Stimulated activated CD4-positive, alpha-beta T cell treated with anti-CD3 and anti-CD28 coated beads, Interleukin-15, amount 100 ng/mL, for 1 hour (primary cell): ENCODE data around the gene NCF4.

Experiments used
- DNase-seq, 2 donors: peaks; one replicate each; pipeline ENCODE4 v3.0.0-alpha.2; 2020; ENCODE audit warnings: low read depth in 1 of 2, low spot score in 1 of 2

Gene NCF4

DNA sequence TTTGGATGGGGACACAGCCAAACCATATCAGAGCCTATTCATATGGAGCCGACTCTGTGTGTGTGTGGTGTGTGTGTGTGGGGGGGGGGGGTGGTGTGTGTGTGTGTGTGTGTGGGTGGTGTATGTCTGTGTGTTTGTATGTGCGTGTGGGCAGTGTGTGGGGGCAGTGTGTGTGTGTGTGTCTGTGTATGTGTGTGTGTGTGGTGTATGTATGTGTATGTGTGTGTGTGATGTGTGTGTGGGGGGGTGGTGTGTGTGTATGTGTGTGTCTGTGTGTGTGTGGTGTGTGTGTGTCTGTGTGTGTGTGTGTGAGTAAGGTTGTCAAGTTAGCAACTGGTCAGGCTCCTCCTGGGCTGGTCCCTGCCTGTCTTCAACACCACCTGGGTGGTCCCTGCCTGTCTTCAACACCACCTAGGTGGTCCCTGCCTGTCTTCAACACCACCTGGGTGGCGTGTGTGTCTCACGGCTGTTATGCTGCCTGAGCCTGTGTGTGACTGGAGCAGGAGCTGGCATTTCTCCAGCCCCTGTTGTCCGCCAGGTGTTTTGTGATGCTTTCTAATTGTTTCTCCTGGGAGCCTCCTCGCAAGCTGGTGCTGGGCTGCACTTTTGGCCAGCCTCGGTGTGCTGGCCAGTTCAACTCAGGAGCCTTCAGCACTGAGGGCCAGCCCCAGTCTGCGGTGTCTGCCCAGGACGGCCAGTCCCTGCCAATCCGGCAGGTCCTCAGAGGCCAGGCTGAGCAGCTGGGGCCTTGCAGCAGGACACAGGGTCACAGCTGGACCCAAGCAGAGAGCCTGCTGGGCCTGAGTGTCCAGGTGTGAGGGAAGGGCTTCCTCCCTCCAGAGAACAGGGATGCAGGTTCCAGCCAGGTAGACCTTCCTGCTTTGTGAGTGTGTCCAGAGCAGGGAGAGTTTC lies 22.4 kb upstream of the NCF4 start:
- no peak for DNase-seq

- no peak for DNase-seq
Observed at GRCh38 chr22:36839356-36840073, 21.3 kb upstream of the NCF4 start.

DNA sequence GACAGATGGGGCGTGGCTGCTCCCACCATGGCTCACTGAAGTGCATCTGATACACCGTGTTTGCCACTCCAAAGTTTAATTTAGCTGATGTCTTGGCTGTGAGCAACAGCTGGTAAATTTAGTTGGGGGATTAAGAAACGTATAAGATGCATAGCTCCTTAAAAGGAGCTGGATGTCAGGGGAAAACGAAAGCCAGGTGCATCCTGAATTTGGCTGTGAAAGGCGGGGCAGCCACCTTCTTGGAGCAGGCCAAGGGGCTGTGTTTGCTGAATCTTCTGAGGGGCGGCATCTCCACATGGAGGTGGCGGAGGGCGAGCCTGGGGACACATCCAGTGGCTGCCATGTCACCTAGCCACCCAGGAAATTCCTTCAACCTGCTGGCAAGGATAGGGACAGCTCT lies 20.7 kb upstream of the NCF4 start:
- no peak for DNase-seq

DNA sequence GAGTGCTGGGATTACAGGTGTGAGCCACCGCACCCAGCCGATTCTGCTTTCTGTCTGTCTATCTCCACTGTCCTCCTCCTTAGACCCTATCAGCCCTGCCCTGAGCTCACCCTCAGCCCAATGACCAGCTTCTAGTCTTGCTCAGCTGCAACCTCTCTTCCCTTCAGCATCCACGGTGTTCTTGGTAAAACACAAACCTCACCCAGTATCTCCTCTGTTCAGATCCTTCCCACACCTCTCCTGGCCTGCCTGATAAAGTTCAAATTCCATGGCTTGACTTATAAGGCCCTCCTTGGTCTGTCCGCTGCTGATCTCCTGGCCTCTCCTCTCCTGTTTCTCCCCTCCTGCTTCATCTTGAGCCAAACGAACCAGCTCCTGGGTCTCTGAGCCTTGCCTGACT lies 14.5 kb upstream of the NCF4 start:
- no peak for DNase-seq

DNA sequence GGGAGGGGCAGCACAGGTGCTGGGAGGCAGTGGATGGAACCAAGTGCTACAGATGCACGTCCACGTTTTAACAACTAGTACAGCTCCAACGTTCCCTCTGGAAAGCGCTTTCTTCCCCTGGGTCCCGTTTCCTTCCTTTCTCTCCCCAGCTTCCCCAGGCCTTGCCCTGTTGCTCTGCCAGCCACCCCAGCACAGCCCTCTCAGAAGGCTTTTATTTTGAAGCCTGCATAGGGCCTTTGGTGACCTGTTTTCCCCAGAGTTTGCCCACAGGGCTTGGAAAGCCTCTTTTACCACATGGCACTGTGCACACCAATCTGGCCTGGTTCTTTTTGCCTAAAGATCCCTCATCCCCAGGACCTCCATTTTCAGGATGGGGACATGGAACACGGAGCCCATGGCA lies 13.9 kb upstream of the NCF4 start:
- DNase-seq = no peak

DNA sequence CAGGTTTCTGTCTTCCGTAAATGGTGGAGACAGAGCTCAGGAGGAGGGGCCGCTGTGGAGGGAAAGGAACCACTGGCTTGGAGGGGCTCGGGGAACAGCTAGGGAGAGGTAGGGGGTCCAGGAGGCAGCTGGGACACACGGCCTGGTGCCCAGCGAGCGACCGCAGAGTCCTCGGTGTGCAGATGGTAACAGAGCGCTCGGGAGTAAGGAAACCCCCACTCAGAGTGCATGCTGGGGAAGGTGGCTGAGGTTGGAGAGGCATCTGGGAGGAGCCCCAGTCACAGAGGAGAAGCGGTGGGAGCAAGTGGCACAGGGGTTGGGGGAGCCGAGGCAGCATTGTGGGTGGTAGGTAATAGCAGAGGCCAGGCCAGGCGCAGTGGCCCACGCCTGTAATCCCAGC lies 10.8 kb upstream of the NCF4 start:
- no peak for DNase-seq

DNA sequence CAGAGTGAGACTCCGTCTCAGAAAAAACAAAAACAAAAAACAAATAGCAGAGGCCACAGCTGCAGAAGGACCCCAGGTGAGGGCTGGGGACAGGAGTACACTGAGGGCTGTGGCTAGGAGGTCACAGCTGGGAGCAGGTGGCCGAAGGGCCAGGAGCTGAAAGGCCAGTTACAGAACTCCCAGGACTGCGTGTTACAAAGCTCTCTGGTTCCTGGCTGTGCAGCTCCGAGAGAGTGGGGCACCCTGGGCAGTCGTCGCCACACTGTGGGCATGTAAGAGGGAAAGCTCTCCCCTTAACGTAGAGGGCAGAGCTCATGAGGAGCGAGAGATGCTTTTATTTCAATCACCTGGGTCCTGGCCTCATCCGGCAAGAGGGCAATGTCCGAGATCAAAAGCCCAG lies 10.1 kb upstream of the NCF4 start:
- no peak for DNase-seq

DNA sequence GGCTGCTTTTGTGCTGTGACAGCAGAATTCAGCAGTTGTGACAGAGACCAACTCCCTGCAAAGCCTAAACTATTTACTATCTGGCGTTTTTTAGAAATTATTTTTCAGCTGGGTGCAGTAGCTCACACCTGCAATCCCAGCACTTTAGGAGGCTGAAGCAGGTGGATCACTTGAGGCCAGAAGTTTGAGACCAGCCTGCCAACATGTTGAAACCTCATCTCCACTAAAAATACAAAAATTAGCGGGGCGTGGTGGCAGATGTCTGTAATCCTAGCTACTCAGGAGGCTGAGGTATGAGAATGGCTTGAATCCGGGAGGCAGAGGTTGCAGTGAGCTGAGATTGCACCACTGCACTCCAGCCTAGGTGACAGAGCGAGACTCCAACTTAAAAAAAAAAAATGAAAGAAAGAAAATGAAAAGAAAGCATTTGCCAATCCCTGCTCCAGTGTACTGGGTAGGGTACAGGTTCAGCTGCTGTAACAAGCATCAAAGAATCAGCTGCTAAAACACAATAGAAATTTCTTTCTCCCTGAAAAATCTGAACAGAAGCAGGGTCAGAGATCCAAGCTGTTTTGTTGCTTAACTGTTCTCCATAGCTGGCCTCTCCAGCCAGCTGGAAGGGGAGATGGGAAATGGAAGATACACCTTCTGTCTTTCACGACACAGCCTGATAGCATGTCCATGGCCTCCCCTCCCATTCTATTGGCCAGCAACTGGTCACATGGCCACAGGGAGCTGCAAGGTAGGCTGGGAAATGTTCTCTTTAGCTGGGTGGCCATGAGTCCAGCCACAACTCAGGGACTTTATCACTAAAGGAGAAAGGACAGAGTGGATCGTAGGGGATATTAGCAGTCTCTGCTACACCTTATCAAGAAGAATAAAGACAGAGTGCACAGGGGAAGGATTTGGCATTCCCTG lies 8.5 kb upstream of the NCF4 start:
- no peak for DNase-seq

DNA sequence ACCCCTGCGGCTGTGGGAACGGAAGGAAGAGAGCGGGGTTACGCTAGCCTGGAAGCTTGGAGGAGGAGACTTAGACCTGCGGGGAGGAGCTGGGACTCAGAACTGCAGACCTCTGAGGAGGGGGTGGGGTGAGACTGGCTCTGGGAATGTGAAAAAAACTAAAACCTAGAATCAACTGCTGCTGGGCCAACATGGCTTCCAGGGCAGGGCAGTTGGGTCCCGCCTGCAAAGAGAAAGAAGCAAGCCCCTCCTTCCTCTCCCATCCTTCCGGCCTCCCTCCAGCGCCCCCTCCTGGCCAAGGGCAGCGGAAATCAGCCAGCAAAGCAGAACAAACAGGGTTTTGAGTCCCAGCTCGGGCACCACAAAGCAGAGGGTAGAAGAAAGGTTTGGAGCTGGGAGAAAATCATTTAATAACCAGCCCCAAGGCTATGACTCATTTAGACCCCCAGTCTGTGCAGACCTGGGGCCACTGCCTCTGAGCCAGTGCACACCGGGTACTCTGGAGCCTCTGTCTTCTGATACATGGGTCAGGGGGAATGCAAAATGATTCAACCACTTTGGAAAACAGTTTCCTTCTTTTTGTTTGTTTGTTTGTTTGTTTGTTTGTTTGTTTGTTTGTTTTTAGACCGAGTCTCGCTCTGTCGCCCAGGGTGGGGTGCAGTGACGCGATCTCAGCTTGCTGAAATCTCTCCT lies 7.3 kb upstream of the NCF4 start:
- DNase-seq = peak; percentile 75 to 84

- DNase-seq = no peak
Observed at GRCh38 chr22:36855478-36855877, 5.3 kb upstream of the NCF4 start.

GRCh38 chr22:36856121-36856791 lies 4.5 kb upstream of the NCF4 start:
- peak; percentile 90 to 93 for DNase-seq

GRCh38 chr22:36856792-36857135 lies 4.0 kb upstream of the NCF4 start:
- no peak for DNase-seq

DNA sequence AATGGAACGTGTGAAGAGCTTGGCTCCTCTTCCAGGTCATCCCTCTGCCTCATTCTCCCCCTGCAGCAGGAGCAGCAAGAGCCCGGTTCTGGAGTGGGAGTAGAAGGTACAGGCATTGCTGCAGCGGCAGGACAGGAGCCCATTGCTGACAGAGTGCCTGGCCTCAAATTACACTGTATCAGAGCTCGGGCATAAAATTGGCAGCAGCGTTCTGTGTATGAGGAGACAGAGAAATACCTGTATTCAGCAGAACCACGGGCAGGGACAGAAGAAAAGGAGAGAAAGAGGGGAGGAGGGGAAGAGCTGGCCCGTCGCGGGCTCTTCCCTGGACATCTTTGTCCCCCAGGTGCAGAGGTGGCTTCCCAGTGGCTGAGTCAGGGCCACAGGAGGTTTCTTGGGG lies 2.6 kb upstream of the NCF4 start:
- no peak for DNase-seq

- no peak for DNase-seq
Observed at GRCh38 chr22:36858966-36859365, 1.8 kb upstream of the NCF4 start.

DNA sequence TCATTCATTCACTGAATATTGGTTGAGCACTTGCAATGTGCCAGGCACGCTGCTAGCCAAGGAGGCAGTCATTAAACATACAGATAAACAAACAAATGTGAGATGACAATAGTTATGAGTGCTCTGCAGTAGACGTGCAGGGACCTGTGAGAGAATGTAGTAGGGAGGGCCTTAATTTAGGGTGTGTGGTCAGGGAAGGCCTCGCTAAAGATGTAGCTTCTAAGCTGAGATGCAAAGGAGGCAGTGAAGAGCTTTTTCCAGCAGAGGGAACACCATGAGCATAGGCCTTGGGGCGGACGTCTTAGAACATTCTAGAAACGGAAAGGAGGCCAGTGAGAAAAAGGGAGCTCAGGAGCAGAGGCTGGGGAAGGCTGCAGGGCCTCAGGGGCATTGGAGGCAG lies 789 bp upstream of the NCF4 start:
- no peak for DNase-seq

DNA sequence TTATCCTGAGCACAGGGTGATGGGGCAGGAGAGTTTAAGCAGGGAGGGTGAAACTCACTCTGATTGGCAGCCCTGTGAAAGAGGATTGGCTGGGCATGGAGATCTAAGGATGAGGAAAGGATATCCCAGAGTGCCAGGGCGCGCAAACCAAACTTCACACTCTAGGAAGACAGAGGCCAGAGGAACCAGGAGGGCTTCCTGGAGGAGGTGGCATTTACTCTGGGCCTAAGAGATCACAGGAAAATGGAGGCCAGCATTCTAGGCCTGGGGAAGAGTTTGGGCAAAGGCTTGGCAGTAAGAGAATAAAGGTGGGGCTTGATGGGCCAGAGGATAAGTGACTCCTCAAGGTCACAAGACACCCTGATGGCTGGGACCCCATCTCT lies 377 bp upstream of the NCF4 start:
- no peak for DNase-seq

DNA sequence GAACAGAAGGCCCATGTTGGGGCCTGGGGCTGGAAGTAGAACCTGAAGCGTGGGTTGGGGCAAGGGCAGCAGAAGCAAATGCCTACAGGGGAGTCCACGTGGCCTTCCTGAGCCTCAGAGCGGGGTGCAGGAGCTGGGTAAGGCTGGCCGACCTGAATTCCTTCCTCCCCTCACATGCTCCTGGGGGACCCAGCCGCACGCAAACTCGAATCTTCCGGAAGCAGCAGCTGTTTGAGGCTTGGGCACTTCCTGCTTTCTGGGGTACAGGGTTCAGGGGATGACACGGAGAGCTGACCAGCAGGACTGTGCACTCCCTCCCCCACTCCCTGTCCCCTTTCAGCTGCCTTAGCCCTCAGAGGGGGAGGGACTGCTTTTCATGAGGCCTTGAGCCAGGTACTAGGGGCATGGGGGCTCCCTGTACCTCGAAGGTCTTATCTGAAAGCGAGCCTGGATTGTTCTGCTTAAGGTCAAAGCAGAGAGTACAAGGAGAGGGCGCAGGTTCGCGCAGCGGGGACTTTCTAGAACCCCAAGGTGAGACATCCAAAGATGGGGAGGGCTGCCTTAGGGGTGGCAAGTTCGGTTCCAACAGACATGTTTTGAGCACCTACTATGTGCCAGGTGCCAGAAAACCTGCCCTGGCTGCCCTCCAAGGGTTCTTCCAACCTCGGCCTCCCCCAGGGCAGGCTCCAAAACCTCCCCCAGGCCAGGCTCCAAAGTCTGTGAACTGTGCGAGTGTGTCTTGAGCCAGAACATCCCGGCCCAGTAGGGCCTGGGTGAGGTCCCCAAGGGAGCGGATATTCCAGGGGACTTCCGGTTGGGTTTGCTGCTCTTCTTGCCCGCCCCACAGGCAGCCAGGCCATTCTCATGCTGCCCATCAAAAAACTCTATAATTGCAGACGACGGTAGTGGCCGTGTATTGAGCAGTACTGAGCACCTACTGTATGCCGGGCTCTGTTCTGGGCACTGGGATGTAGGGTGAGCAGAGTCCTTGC lies 1.7 kb downstream of the NCF4 start:
- no peak for DNase-seq

DNA sequence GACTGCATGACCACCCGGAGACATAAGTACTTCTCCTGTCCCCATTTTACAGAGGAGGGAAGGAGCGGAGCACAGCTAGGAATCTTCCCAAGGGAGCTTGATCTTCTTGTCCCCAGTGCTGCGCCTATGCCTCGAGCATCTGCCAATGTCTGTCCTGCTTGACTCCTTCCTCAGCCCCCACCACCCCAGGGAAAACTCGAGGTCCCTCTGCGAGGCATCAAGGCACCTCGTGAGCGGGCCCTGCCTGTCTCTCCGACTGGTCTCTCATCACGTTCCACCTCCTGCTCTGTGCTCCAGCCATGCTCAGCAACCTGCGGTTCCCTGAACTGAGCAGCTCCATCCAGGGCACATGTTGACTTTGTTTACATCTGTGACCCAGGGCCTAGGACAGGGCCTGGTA lies 2.5 kb downstream of the NCF4 start:
- no peak for DNase-seq

DNA sequence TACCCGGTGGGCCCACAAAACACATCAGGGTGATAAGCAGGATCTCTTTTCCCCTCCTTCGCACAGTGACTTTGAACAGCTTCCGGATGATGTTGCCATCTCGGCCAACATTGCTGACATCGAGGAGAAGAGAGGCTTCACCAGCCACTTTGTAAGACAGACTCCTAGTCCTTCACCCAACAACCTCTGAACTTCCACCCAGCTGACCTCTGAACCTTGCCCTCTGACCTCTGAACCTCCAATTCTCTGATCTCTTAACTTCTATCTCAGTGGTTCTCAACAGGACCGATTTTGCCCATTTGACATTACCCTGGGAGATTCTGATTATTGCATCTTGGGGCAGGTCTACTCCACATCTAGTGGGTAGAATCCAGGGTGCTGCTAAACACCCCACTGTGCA lies 3.2 kb downstream of the NCF4 start:
- DNase-seq = no peak
